Endothelial cell of umbilical vein (primary cell): Measurements from ENCODE around the gene CD63.

ENCODE experiments used
- CTCF ChIP-seq, 2 donors: IDR thresholded peaks; 1 replicate in 1 of 2; 2 replicates in 1 of 2; pipeline ENCODE4 v1.5.1; 2011; ENCODE audit warnings: low read length in 2 of 2, mild to moderate bottlenecking in 2 of 2, moderate library complexity in 2 of 2, control low read depth in 1 of 2, inconsistent platforms in 1 of 2, low read depth in 1 of 2; ENCODE audit not compliant: insufficient read depth in 1 of 2; ENCODE audit errors: extremely low read depth in 1 of 2
- EZH2 ChIP-seq: IDR thresholded peaks from 2 replicates; pipeline ENCODE4 v1.6.1; 2012; ENCODE audit warnings: borderline replicate concordance, low read depth, mild to moderate bottlenecking, moderate library complexity, low read length, inconsistent platforms; ENCODE audit not compliant: severe bottlenecking
- FOS ChIP-seq: IDR thresholded peaks from 2 replicates; pipeline ENCODE4 v1.6.1; 2011; ENCODE audit warnings: mild to moderate bottlenecking, low read length, moderate library complexity, borderline replicate concordance; ENCODE audit not compliant: insufficient read depth
- GATA2 ChIP-seq: IDR thresholded peaks from 2 replicates; pipeline ENCODE4 v1.7.0; 2011; ENCODE audit warnings: low read depth, mild to moderate bottlenecking, moderate library complexity, mixed read lengths, low read length; ENCODE audit not compliant: insufficient read length, insufficient read depth
- JUN ChIP-seq: IDR thresholded peaks from 2 replicates; pipeline ENCODE4 v1.6.1; 2011; ENCODE audit warnings: borderline replicate concordance, low read depth; ENCODE audit not compliant: insufficient read length, insufficient read depth
- MAX ChIP-seq: IDR thresholded peaks from 2 replicates; pipeline ENCODE4 v1.6.1; 2011; ENCODE audit not compliant: insufficient read depth, insufficient read length
- MYC ChIP-seq: IDR thresholded peaks from one replicate; pipeline ENCODE4 v1.6.1; 2011; ENCODE audit warnings: mild to moderate bottlenecking, low read depth, low read length
- POLR2A ChIP-seq: IDR thresholded peaks from 2 replicates; pipeline ENCODE4 v1.6.1; 2012; ENCODE audit warnings: low read depth, mild to moderate bottlenecking, control low read depth, low read length
- POLR2AphosphoS5 ChIP-seq: IDR thresholded peaks from 2 replicates; pipeline ENCODE4 v1.6.1; 2012; ENCODE audit warnings: low read depth, mild to moderate bottlenecking, control low read depth, low read length, moderate library complexity; ENCODE audit not compliant: insufficient read depth

GRCh38 chr12:55685671-55686070 lies 43.1 kb downstream of the CD63 start:
- no peak for TF ChIP-seq EZH2
- no peak for TF ChIP-seq JUN
- TF ChIP-seq POLR2AphosphoS5: no peak
- no peak for TF ChIP-seq CTCF (IDR thresholded peaks at IDR 0.05; ENCODE audit: extremely low read depth in 1 of 2, insufficient read depth in 1 of 2, low read depth in 1 of 2, low read length in 2 of 2)
- TF ChIP-seq POLR2A: no peak
- TF ChIP-seq FOS: no peak
- no peak for TF ChIP-seq MYC
- TF ChIP-seq GATA2: no peak
- TF ChIP-seq MAX: no peak
